ENCODE measurements around the gene JPH4.

JPH4 gene

GRCh38 chr14:23580152-23580926, 1.7 kb upstream of the JPH4 start:
- no peaks in the 10 kb centered on the region; the same call in 1 of the 2 replicates for H3K9me3 ChIP-seq
- DNase-seq (ENCODE audit: low spot score in 2 of 2), result no peak
- no peaks in the 10 kb centered on the region for H3K36me3 ChIP-seq (replicated peaks)
- H3K4me3 ChIP-seq, result no peak overlapping the region
- H3K4me1 ChIP-seq, result no peaks in the 10 kb centered on the region
- in situ Hi-C loops (cut with MboI; ENCODE audit: low sequenced_read_pairs), result no loop called here
- H3K27me3 ChIP-seq (ENCODE audit: low read depth), result no peaks in the 10 kb centered on the region

DNA sequence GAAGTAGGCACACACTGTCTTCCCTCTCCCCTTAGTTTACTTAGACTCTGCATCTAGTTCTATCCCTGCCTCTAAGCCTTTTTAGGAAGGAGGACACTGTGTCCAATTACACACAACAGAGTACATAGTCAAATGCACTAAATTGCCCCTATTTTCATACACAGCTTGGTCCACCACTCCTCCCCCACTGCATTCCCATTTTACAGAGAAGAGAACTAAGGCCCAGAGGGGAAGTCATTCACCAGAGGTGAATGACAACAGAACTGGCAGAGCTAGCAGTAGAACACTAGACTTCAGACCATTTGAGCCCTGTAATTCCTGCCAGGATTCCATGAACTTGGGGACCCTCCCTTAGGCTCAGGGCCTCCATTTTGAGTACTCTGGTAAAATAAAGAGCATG, 1.1 kb upstream of the JPH4 start:
- Histone ChIP-seq H3K27me3 (ENCODE audit: low read depth) (no peaks in the 10 kb centered on the region), H3K9me3 (no peaks in the 10 kb centered on the region), H3K4me3 (no peak overlapping the region), H3K36me3 (replicated peaks) (no peaks in the 10 kb centered on the region), H3K4me1 (no peaks in the 10 kb centered on the region)
- in situ Hi-C loops (cut with MboI; ENCODE audit: low sequenced_read_pairs), result no loop called here
- DNase-seq (ENCODE audit: low spot score in 2 of 2), result no peak

- DNase-seq (ENCODE audit: low spot score in 2 of 2), result no peak
- Histone ChIP-seq H3K9me3 (no peaks in the 10 kb centered on the region), H3K36me3 (replicated peaks) (no peaks in the 10 kb centered on the region), H3K4me3 (no peak overlapping the region), H3K27me3 (ENCODE audit: low read depth) (no peaks in the 10 kb centered on the region), H3K4me1 (no peaks in the 10 kb centered on the region)
- in situ Hi-C loops (cut with MboI; ENCODE audit: low sequenced_read_pairs), result no loop called here
Measured at GRCh38 chr14:23579311-23579630, 681 bp upstream of the JPH4 start.

GRCh38 chr14:23577710-23578392, 739 bp downstream of the JPH4 start:
- Histone ChIP-seq H3K36me3 (replicated peaks) (no peaks in the 10 kb centered on the region), H3K27me3 (ENCODE audit: low read depth) (no peaks in the 10 kb centered on the region), H3K4me3 (no peak overlapping the region), H3K9me3 (no peaks in the 10 kb centered on the region), H3K4me1 (no peaks in the 10 kb centered on the region)
- no peak for DNase-seq (ENCODE audit: low spot score in 2 of 2)
- in situ Hi-C loops (cut with MboI; ENCODE audit: low sequenced_read_pairs), result no loop called here

- Histone ChIP-seq H3K4me3 (no peak overlapping the region), H3K36me3 (replicated peaks) (no peaks in the 10 kb centered on the region)
- in situ Hi-C loops (cut with MboI; ENCODE audit: low sequenced_read_pairs), result no loop called here
Measured at GRCh38 chr14:23577004-23577681, 1.4 kb downstream of the JPH4 start.

DNA sequence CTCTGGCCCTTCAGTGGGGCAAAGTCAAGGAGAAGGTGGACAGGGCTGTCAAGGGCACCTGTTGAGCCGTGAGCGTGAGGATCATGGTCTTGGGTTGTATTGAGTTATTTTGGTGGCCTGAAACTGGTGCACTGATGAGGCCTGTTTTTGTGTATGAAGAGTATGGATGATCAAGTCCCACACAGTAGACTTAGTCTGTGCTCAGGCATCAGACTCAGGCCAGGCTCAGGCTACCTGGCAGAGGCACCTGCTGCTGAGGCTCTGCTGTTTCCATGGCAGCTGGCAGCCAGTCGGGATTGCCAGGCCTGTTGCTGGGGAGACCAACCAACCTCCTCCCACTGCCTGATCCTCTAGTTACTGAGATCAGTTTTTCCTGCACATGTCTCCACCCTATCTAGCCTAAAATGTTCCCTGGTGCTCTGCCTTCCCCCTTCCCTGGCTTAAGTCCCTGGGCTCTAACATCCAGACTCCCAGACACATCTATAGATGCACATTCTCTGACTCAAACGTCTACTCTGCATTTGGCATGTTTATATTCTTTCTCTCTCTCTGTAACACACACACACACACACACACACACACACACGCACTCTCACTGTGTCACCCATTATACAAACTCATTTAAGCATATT, 5.1 kb downstream of the JPH4 start:
- no peak for DNase-seq (ENCODE audit: low spot score in 2 of 2)
- H3K4me3 ChIP-seq, result no peak overlapping the region
- peaks cover 5% of the 10 kb centered on the region for H3K4me1 ChIP-seq
- H3K27me3 ChIP-seq (ENCODE audit: low read depth), result no peaks in the 10 kb centered on the region
- no peaks in the 10 kb centered on the region for H3K36me3 ChIP-seq (replicated peaks)
- no peaks in the 10 kb centered on the region for H3K9me3 ChIP-seq
- in situ Hi-C loops (cut with MboI; ENCODE audit: low sequenced_read_pairs), result no loop called here

More at GRCh38 chr14:23577004-23577681, 1.4 kb downstream of the JPH4 start:
- no peak for DNase-seq (ENCODE audit: low spot score in 2 of 2)
- H3K9me3 ChIP-seq, result no peaks in the 10 kb centered on the region
- H3K4me1 ChIP-seq, result no peaks in the 10 kb centered on the region
- H3K27me3 ChIP-seq (ENCODE audit: low read depth), result no peaks in the 10 kb centered on the region

DNA sequence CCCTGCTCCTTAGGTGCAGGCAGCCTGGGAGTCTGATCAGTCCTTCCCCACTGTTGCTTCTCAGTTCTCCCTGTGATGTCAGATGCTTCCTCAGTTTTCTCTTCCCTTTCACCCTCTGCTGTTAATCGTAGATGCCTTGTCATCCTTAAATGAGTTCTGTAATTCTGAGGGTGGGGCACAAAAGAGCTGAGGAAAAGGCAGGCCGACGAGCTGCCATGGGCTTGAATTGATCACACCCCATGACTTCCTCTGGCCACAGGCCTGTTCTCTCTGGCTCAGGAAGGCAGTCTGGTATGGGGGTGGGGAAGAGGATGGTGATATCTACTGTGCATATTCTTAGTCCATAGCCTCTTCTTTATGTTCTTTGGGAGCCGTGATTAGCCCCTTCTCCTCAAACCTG, 5.8 kb downstream of the JPH4 start:
- H3K9me3 ChIP-seq, result no peaks in the 10 kb centered on the region
- H3K4me1 ChIP-seq, result peaks cover 11% of the 10 kb centered on the region
- in situ Hi-C loops (cut with MboI; ENCODE audit: low sequenced_read_pairs), result no loop called here
- DNase-seq (ENCODE audit: low spot score in 2 of 2), result no peak
- no peaks in the 10 kb centered on the region for H3K27me3 ChIP-seq (ENCODE audit: low read depth)
- H3K4me3 ChIP-seq, result no peak overlapping the region
- H3K36me3 ChIP-seq (replicated peaks), result no peaks in the 10 kb centered on the region

DNA sequence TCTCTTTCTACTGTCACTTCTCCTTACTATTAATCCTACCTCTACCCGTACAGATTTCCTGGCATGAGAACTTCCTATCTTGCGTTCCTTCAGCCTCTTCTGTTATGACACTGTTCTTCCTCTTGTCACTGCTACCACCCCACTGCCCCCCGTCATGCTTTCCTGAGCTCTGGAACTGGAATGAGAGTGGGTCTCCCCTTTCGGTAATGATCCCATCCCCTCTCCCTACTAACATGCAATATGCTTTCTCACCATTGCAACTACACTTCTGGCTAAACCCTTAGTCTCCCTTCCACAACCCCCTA, 6.1 kb downstream of the JPH4 start:
- in situ Hi-C loops (cut with MboI; ENCODE audit: low sequenced_read_pairs), result no loop called here
- peaks cover 13% of the 10 kb centered on the region for H3K4me1 ChIP-seq

GRCh38 chr14:23571701-23572523, 6.7 kb downstream of the JPH4 start:
- H3K4me1 ChIP-seq, result peaks cover 13% of the 10 kb centered on the region
- H3K4me3 ChIP-seq, result no peak overlapping the region
- H3K27me3 ChIP-seq (ENCODE audit: low read depth), result no peaks in the 10 kb centered on the region
- no peak for DNase-seq (ENCODE audit: low spot score in 2 of 2)
- no peaks in the 10 kb centered on the region for H3K36me3 ChIP-seq (replicated peaks)
- no peaks in the 10 kb centered on the region for H3K9me3 ChIP-seq
- in situ Hi-C loops (cut with MboI; ENCODE audit: low sequenced_read_pairs), result no loop called here

More for the DNA sequence above, 6.1 kb downstream of the JPH4 start:
- no peaks in the 10 kb centered on the region for H3K36me3 ChIP-seq (replicated peaks)
- H3K27me3 ChIP-seq (ENCODE audit: low read depth), result no peaks in the 10 kb centered on the region
- H3K9me3 ChIP-seq, result no peaks in the 10 kb centered on the region
- H3K4me3 ChIP-seq, result no peak overlapping the region
- no peak for DNase-seq (ENCODE audit: low spot score in 2 of 2)

GRCh38 chr14:23570806-23571483, 7.6 kb downstream of the JPH4 start:
- in situ Hi-C loops (cut with MboI; ENCODE audit: low sequenced_read_pairs), result no loop called here

GRCh38 chr14:23569443-23570151, 9.0 kb downstream of the JPH4 start:
- Histone ChIP-seq H3K9me3 (no peaks in the 10 kb centered on the region), H3K36me3 (replicated peaks) (peaks cover 3% of the 10 kb centered on the region), H3K4me1 (peaks cover 18% of the 10 kb centered on the region), H3K4me3 (no peak overlapping the region), H3K27me3 (ENCODE audit: low read depth) (no peaks in the 10 kb centered on the region)
- in situ Hi-C loops (cut with MboI; ENCODE audit: low sequenced_read_pairs), result no loop called here
- peak; percentile 14 to 16 for DNase-seq (ENCODE audit: low spot score in 2 of 2)

More at GRCh38 chr14:23570806-23571483, 7.6 kb downstream of the JPH4 start:
- Histone ChIP-seq H3K27me3 (ENCODE audit: low read depth) (no peaks in the 10 kb centered on the region), H3K9me3 (no peaks in the 10 kb centered on the region), H3K36me3 (replicated peaks) (peaks cover 3% of the 10 kb centered on the region; the same call in 1 of the 2 replicates), H3K4me3 (no peak overlapping the region), H3K4me1 (peaks cover 18% of the 10 kb centered on the region)
- DNase-seq (ENCODE audit: low spot score in 2 of 2), result peak in 1 of 2 experiments; percentile 4

GRCh38 chr14:23568600-23569331, 9.8 kb downstream of the JPH4 start:
- Histone ChIP-seq H3K4me1 (peaks cover 18% of the 10 kb centered on the region), H3K9me3 (no peaks in the 10 kb centered on the region), H3K27me3 (ENCODE audit: low read depth) (no peaks in the 10 kb centered on the region), H3K4me3 (no peak overlapping the region), H3K36me3 (replicated peaks) (peaks cover 3% of the 10 kb centered on the region)
- DNase-seq (ENCODE audit: low spot score in 2 of 2), result peak in 1 of 2 experiments; percentile 63
- in situ Hi-C loops (cut with MboI; ENCODE audit: low sequenced_read_pairs), result no loop called here

Data from HAP-1 (cell line).